Trophoblast cell (in vitro differentiated cells and primary cell): Measurements from ENCODE around the gene TMEFF1.
A peak's percentile ranks its signal among the peaks of the same experiment; 100 is the strongest.

Experiments
- DNase-seq, 2 donors: peaks; one replicate each; pipeline ENCODE4 v3.0.0-alpha.2; 2016
- H2AFZ ChIP-seq: 2 replicates; pipeline ENCODE4 v1.6.1; 2013; ENCODE audit warnings: low read length, moderate library complexity, mild to moderate bottlenecking; ENCODE audit not compliant: insufficient read depth, poor library complexity
- H2AK5ac ChIP-seq: 2 replicates; pipeline ENCODE4 v1.6.1; 2013; ENCODE audit warnings: mild to moderate bottlenecking, low read length
- H2BK120ac ChIP-seq: 2 replicates; pipeline ENCODE4 v1.6.1; 2013; ENCODE audit warnings: low read length, mild to moderate bottlenecking, moderate library complexity; ENCODE audit not compliant: insufficient read depth, poor library complexity
- H2BK12ac ChIP-seq: 2 replicates; pipeline ENCODE4 v1.6.1; 2013; ENCODE audit warnings: mild to moderate bottlenecking, low read length, moderate library complexity
- H2BK5ac ChIP-seq: 2 replicates; pipeline ENCODE4 v1.6.1; 2013; ENCODE audit warnings: low read length, low read depth, moderate library complexity, mild to moderate bottlenecking; ENCODE audit not compliant: poor library complexity
- H3K14ac ChIP-seq: 2 replicates; pipeline ENCODE4 v1.6.1; 2013; ENCODE audit warnings: mild to moderate bottlenecking, low read length
- H3K18ac ChIP-seq: 2 replicates; pipeline ENCODE4 v1.6.1; 2013; ENCODE audit warnings: mild to moderate bottlenecking, low read length
- H3K23ac ChIP-seq: 2 replicates; pipeline ENCODE4 v1.6.1; 2013; ENCODE audit warnings: low read length
- H3K27ac ChIP-seq: 2 replicates; pipeline ENCODE4 v1.5.1; 2013; ENCODE audit warnings: low read depth, mild to moderate bottlenecking, inconsistent platforms, low read length, moderate library complexity
- H3K27me3 ChIP-seq: 2 replicates; pipeline ENCODE4 v1.6.1; 2013; ENCODE audit warnings: inconsistent platforms, mild to moderate bottlenecking, low read length, moderate library complexity; ENCODE audit not compliant: insufficient read depth
- H3K36me3 ChIP-seq, 2 experiments: 1 replicate in 1 of 2; 2 replicates in 1 of 2; pipeline ENCODE4 v1.6.1; 2013; ENCODE audit warnings: low read length in 2 of 2, mild to moderate bottlenecking in 2 of 2, moderate library complexity in 1 of 2; ENCODE audit not compliant: insufficient read depth in 2 of 2, control insufficient read depth in 1 of 2
- H3K4ac ChIP-seq: 2 replicates; pipeline ENCODE4 v1.6.1; 2013; ENCODE audit warnings: low read depth, mild to moderate bottlenecking, low read length, moderate library complexity
- H3K4me1 ChIP-seq, 2 experiments: 1 replicate in 1 of 2; 2 replicates in 1 of 2; pipeline ENCODE4 v1.6.1; 2013; ENCODE audit warnings: low read length in 2 of 2, mild to moderate bottlenecking in 2 of 2, moderate library complexity in 1 of 2; ENCODE audit not compliant: insufficient read depth in 2 of 2, control insufficient read depth in 1 of 2
- H3K4me2 ChIP-seq: 2 replicates; pipeline ENCODE4 v1.6.1; 2013; ENCODE audit warnings: inconsistent platforms, mild to moderate bottlenecking, low read length, moderate library complexity
- H3K4me3 ChIP-seq: 2 replicates; pipeline ENCODE4 v1.5.1; 2013; ENCODE audit warnings: mild to moderate bottlenecking, low read depth, low read length, inconsistent platforms
- H3K79me1 ChIP-seq: one replicate; pipeline ENCODE4 v1.6.1; 2013; ENCODE audit warnings: low read length
- H3K79me2 ChIP-seq: 2 replicates; pipeline ENCODE4 v1.6.1; 2013; ENCODE audit warnings: low read length, mild to moderate bottlenecking; ENCODE audit not compliant: control insufficient read depth, insufficient read depth, poor library complexity
- H3K9ac ChIP-seq: 2 replicates; pipeline ENCODE4 v1.6.1; 2013; ENCODE audit warnings: mild to moderate bottlenecking, low read length
- H3K9me3 ChIP-seq: 2 replicates; pipeline ENCODE4 v1.6.1; 2013; ENCODE audit warnings: low read depth, mild to moderate bottlenecking, control low read depth, inconsistent platforms, low read length; ENCODE audit not compliant: insufficient read depth
- H4K12ac ChIP-seq: 2 replicates; pipeline ENCODE4 v1.6.1; 2013; ENCODE audit warnings: low read depth, mild to moderate bottlenecking, low read length, moderate library complexity
- H4K8ac ChIP-seq: 2 replicates; pipeline ENCODE4 v1.6.1; 2013; ENCODE audit warnings: low read depth, mild to moderate bottlenecking, low read length, moderate library complexity
- H4K91ac ChIP-seq: one replicate; pipeline ENCODE4 v1.6.1; 2013; ENCODE audit warnings: low read depth, mild to moderate bottlenecking, low read length, moderate library complexity
- WGBS: extraction: QIAGEN DNeasy Blood & Tissue Kit; methylation state at CpG from one replicate; pipeline ENCODE4 v1.1.7; 2013; ENCODE audit warnings: missing lambda C conversion rate; ENCODE audit not compliant: insufficient read length, insufficient coverage; ENCODE audit errors: extremely low coverage; 5-methylcytosine and 5-hydroxymethylcytosine counted together

Gene TMEFF1

GRCh38 chr9:100492952-100493351, 20.0 kb downstream of the TMEFF1 start:
- H2BK120ac ChIP-seq, result no peak overlapping the region
- H3K4ac ChIP-seq, result no peak overlapping the region

GRCh38 chr9:100498592-100498991, 25.6 kb downstream of the TMEFF1 start:
- H2BK12ac ChIP-seq, result no peak overlapping the region
- H2AK5ac ChIP-seq, result no peak overlapping the region
- no peak overlapping the region for H4K12ac ChIP-seq
- H3K23ac ChIP-seq, result no peak overlapping the region
- H4K91ac ChIP-seq, result no peak overlapping the region
- no peak overlapping the region for H3K18ac ChIP-seq
- no peak overlapping the region for H3K27ac ChIP-seq
- no peak for DNase-seq
- no peaks in the 10 kb centered on the region for H3K9me3 ChIP-seq
- H3K4me1 ChIP-seq, result peaks cover 3 to 5% of the 10 kb centered on the region in 2 experiments
- no peak overlapping the region for H2BK120ac ChIP-seq
- no peak overlapping the region for H3K4me3 ChIP-seq
- no peak overlapping the region for H3K4me2 ChIP-seq
- H3K79me2 ChIP-seq, result no peaks in the 10 kb centered on the region
- H3K79me1 ChIP-seq, result no peaks in the 10 kb centered on the region
- no peak overlapping the region for H4K8ac ChIP-seq
- H2AFZ ChIP-seq, result no peak overlapping the region
- WGBS, result no CpG with 5 or more reads among the region's 5 CpGs
- peaks cover 0 to 3% of the 10 kb centered on the region in 2 experiments for H3K36me3 ChIP-seq
- H3K9ac ChIP-seq, result no peak overlapping the region
- H3K14ac ChIP-seq, result no peak overlapping the region
- H3K4ac ChIP-seq, result no peak overlapping the region
- H3K27me3 ChIP-seq, result no peaks in the 10 kb centered on the region
- no peak overlapping the region for H2BK5ac ChIP-seq

More at GRCh38 chr9:100492952-100493351, 20.0 kb downstream of the TMEFF1 start:
- no peak for DNase-seq
- no peak overlapping the region for H4K8ac ChIP-seq
- H3K79me1 ChIP-seq, result no peaks in the 10 kb centered on the region
- no peak overlapping the region for H4K91ac ChIP-seq
- H3K14ac ChIP-seq, result no peak overlapping the region
- no peaks in the 10 kb centered on the region for H3K79me2 ChIP-seq
- H2BK5ac ChIP-seq, result no peak overlapping the region
- no peak overlapping the region for H3K4me2 ChIP-seq
- H3K9me3 ChIP-seq, result no peaks in the 10 kb centered on the region
- no peak overlapping the region for H4K12ac ChIP-seq
- H3K9ac ChIP-seq, result no peak overlapping the region
- no peak overlapping the region for H3K27ac ChIP-seq
- peaks cover 0 to 4% of the 10 kb centered on the region in 2 experiments for H3K4me1 ChIP-seq
- no peak overlapping the region for H3K18ac ChIP-seq
- no peaks in the 10 kb centered on the region for H3K36me3 ChIP-seq
- H2AFZ ChIP-seq, result no peak overlapping the region
- WGBS, result no CpG with 5 or more reads among the region's 2 CpGs
- no peak overlapping the region for H2BK12ac ChIP-seq
- H3K27me3 ChIP-seq, result no peaks in the 10 kb centered on the region
- H3K23ac ChIP-seq, result no peak overlapping the region
- H3K4me3 ChIP-seq, result no peak overlapping the region
- H2AK5ac ChIP-seq, result no peak overlapping the region

GRCh38 chr9:100499460-100499859, 26.5 kb downstream of the TMEFF1 start:
- Histone ChIP-seq H3K9ac (no peak overlapping the region), H3K27me3 (no peaks in the 10 kb centered on the region), H3K27ac (no peak overlapping the region), H2AK5ac (no peak overlapping the region), H3K4me1 (peaks cover 3% of the 10 kb centered on the region in 2 experiments), H2BK5ac (no peak overlapping the region), H3K36me3 (peaks cover 0 to 3% of the 10 kb centered on the region in 2 experiments), H3K14ac (no peak overlapping the region), H3K4ac (no peak overlapping the region), H2BK120ac (no peak overlapping the region), H3K79me2 (no peaks in the 10 kb centered on the region), H3K23ac (no peak overlapping the region), H4K91ac (no peak overlapping the region), H3K4me3 (no peak overlapping the region), H3K79me1 (no peaks in the 10 kb centered on the region), H2AFZ (no peak overlapping the region), H3K9me3 (no peaks in the 10 kb centered on the region), H3K4me2 (no peak overlapping the region), H3K18ac (no peak overlapping the region), H2BK12ac (no peak overlapping the region), H4K12ac (no peak overlapping the region), H4K8ac (no peak overlapping the region)
- no CpG with 5 or more reads among the region's 4 CpGs for WGBS
- no peak for DNase-seq

- Histone ChIP-seq H3K4me3 (no peak overlapping the region), H2AFZ (no peak overlapping the region), H2BK120ac (no peak overlapping the region), H3K18ac (no peak overlapping the region), H4K91ac (no peak overlapping the region), H3K23ac (no peak overlapping the region), H3K27ac (no peak overlapping the region), H2AK5ac (no peak overlapping the region), H3K27me3 (no peaks in the 10 kb centered on the region), H3K4me1 (peaks cover 2 to 3% of the 10 kb centered on the region in 2 experiments), H4K8ac (no peak overlapping the region), H3K36me3 (peaks cover 0 to 3% of the 10 kb centered on the region in 2 experiments), H3K4ac (peak overlapping the region; percentile 2), H4K12ac (no peak overlapping the region), H3K79me1 (no peaks in the 10 kb centered on the region), H3K79me2 (no peaks in the 10 kb centered on the region), H2BK12ac (no peak overlapping the region), H3K9me3 (no peaks in the 10 kb centered on the region), H3K4me2 (no peak overlapping the region), H3K14ac (no peak overlapping the region), H2BK5ac (no peak overlapping the region), H3K9ac (no peak overlapping the region)
- no CpG with 5 or more reads among the region's 2 CpGs for WGBS
- no peak for DNase-seq
Observed at GRCh38 chr9:100499866-100500265, 26.9 kb downstream of the TMEFF1 start.
